Testis (tissue), 3 donors: Measurements from ENCODE around the gene AUTS2. TPM values are rescaled to one million over a fixed set of nuclear protein-coding genes. Genes with fewer than 3 reads are reported as not detected.

ENCODE experiments used
- DNase-seq: peaks from one replicate; pipeline ENCODE4 v3.0.0-alpha.2; 2019
- H3K27ac ChIP-seq, 2 donors: fragments of 200-600 bp; sonication (generic); one replicate each; pipeline ENCODE4 v1.5.1; 2019
- H3K27me3 ChIP-seq: fragments of 200-600 bp; sonication (generic); one replicate; pipeline ENCODE4 v1.5.1; 2019
- H3K36me3 ChIP-seq: fragments of 200-600 bp; sonication (generic); one replicate; pipeline ENCODE4 v1.5.1; 2017; ENCODE audit warnings: low read depth; ENCODE audit errors: missing control alignments
- H3K4me1 ChIP-seq: fragments of 200-600 bp; sonication (generic); one replicate; pipeline ENCODE4 v1.5.1; 2019
- H3K4me3 ChIP-seq, 2 donors: fragments of 200-600 bp; sonication (generic); one replicate each; pipeline ENCODE4 v1.5.1; 2017 to 2019
- H3K9me3 ChIP-seq: fragments of 200-600 bp; sonication (generic); one replicate; pipeline ENCODE4 v1.5.1; 2017
- CTCF ChIP-seq, 3 experiments: fragments of 450-650 bp in 2 of 3; fragments of 200-600 bp in 1 of 3; sonication (generic) in 1 of 3; IDR thresholded peaks; one replicate each; pipeline ENCODE4 v1.5.1; 2016 to 2019; ENCODE audit warnings: antibody characterized with exemption in 3 of 3, mild to moderate bottlenecking in 2 of 3, moderate library complexity in 1 of 3
- POLR2A ChIP-seq: fragments of 450-650 bp; IDR thresholded peaks from one replicate; pipeline ENCODE4 v1.6.1; 2017; ENCODE audit warnings: antibody characterized with exemption, mild to moderate bottlenecking, moderate library complexity
- WGBS, 2 donors: methylation state at CpG; one replicate each; pipeline ENCODE4 v1.1.5; 2018; 5-methylcytosine and 5-hydroxymethylcytosine counted together
- intact Hi-C: fragments of 100-400 bp; cut with DNase I; formaldehyde crosslinking; loops from one replicate; pipeline ENCODE4 v1.15.1; 2023; ENCODE audit warnings: low total_unique reads
- polyA plus RNA-seq: library from polyadenylated mRNA; stranded (reverse); fragments of 350-450 nt; fragmentation: Illumina TruSeq; extraction: RNeasy Lipid Tissue Mini Kit (QIAGEN cat#74804); gene quantifications from one replicate; pipeline ENCODE4 v1.2.3, GENCODE V29; 2014; ENCODE audit warnings: low read depth, low replicate concordance; ENCODE audit not compliant: insufficient read depth
- total RNA-seq, 2 donors: library from RNA; depleted of rRNA; stranded (reverse); fragments of >200 nt; gene quantifications; one replicate each; pipeline ENCODE4 v1.2.3, GENCODE V29; 2016

Gene AUTS2
- total and polyA plus RNA-seq, 3 donors from 2014 or later = 21.3 to 75.5 (median 56.1) TPM

GRCh38 chr7:70781922-70782311 is 1183.6 kb downstream of the AUTS2 start:
- Histone ChIP-seq H3K4me3 (no peak overlapping the region), H3K36me3 (no peaks in the 10 kb centered on the region), H3K27me3 (no peaks in the 10 kb centered on the region), H3K9me3 (no peaks in the 10 kb centered on the region), H3K27ac (no peak overlapping the region), H3K4me1 (peaks cover 4% of the 10 kb centered on the region)
- TF ChIP-seq CTCF (IDR thresholded peaks at IDR 0.05) (no peak), POLR2A (no peak)
- WGBS, 2 donors = 87 to 89% methylated on average over 11 of the region's 11 CpGs
- intact Hi-C loops = no loop called here
- no peak for DNase-seq

GRCh38 chr7:70782796-70783195 is 1184.5 kb downstream of the AUTS2 start:
- TF ChIP-seq CTCF (IDR thresholded peaks at IDR 0.05) (no peak), POLR2A (no peak)
- DNase-seq = no peak
- intact Hi-C loops = no loop called here
- H3K27ac ChIP-seq = no peak overlapping the region
- H3K36me3 ChIP-seq = no peaks in the 10 kb centered on the region
- no peaks in the 10 kb centered on the region for H3K9me3 ChIP-seq
- WGBS, 2 donors = 94 to 100% methylated on average over 1 of the region's 1 CpG
- H3K27me3 ChIP-seq = no peaks in the 10 kb centered on the region
- no peak overlapping the region for H3K4me3 ChIP-seq
- no peaks in the 10 kb centered on the region for H3K4me1 ChIP-seq

GRCh38 chr7:70785427-70785826 is 1187.2 kb downstream of the AUTS2 start:
- no peak overlapping the region for H3K4me3 ChIP-seq
- 93 to 100% methylated on average over 5 of the region's 5 CpGs for WGBS, 2 donors
- DNase-seq = no peak
- no peak for TF ChIP-seq POLR2A
- no peak for TF ChIP-seq CTCF (IDR thresholded peaks at IDR 0.05)
- no peaks in the 10 kb centered on the region for H3K4me1 ChIP-seq
- no peaks in the 10 kb centered on the region for H3K27me3 ChIP-seq
- intact Hi-C loops = no loop called here
- no peaks in the 10 kb centered on the region for H3K36me3 ChIP-seq
- H3K9me3 ChIP-seq = no peaks in the 10 kb centered on the region
- no peak overlapping the region for H3K27ac ChIP-seq

- H3K27ac ChIP-seq = no peak overlapping the region
- no peaks in the 10 kb centered on the region for H3K4me1 ChIP-seq
- no peaks in the 10 kb centered on the region for H3K27me3 ChIP-seq
- no peaks in the 10 kb centered on the region for H3K36me3 ChIP-seq
- intact Hi-C loops = no loop called here
- no peaks in the 10 kb centered on the region for H3K9me3 ChIP-seq
- no peak for DNase-seq
- no peak overlapping the region for H3K4me3 ChIP-seq
- WGBS, 2 donors = 93 to 96% methylated on average over 6 of the region's 6 CpGs
- no peak for TF ChIP-seq POLR2A
- no peak for TF ChIP-seq CTCF (IDR thresholded peaks at IDR 0.05)
These were observed 1187.8 kb downstream of the AUTS2 start for GRCh38 chr7:70786076-70786475.

- H3K4me1 ChIP-seq = no peaks in the 10 kb centered on the region
- 91 to 92% methylated on average over 25 of the region's 25 CpGs for WGBS, 2 donors
- no peak overlapping the region for H3K4me3 ChIP-seq
- H3K9me3 ChIP-seq = no peaks in the 10 kb centered on the region
- TF ChIP-seq CTCF (IDR thresholded peaks at IDR 0.05) (no peak), POLR2A (no peak)
- no peak for DNase-seq
- intact Hi-C loops = no loop called here
- no peaks in the 10 kb centered on the region for H3K27me3 ChIP-seq
- H3K36me3 ChIP-seq = no peaks in the 10 kb centered on the region
- no peak overlapping the region for H3K27ac ChIP-seq
These were observed 1189.0 kb downstream of the AUTS2 start for GRCh38 chr7:70787286-70787685.
